GM19099 (cell line): Measurements from ENCODE around the gene TBC1D2.

ENCODE experiments used
- POLR2A ChIP-seq: IDR thresholded peaks from 3 replicates; pipeline ENCODE4 v1.6.1; 2011; ENCODE audit warnings: low read depth; ENCODE audit not compliant: insufficient read length; ENCODE audit errors: extremely low read depth

The TBC1D2 gene

DNA sequence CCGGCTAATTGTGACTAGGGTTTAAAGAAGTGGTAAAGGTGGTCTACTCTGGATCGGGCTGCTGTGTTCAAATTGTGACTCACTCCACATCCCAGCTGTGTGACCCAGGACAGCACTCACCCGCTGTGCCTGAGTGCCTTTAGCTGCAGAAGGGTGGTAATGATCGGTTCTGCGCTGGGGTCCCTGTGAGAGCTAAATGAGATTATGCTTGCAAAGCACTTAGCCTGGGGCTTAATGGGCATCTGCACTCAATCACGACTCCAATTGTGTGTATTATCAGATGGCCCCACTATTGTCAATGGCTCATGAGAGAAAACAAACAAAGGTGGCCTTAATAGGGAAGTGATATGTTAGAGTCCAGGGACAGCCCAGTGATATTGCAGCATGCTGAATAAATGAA lies 25.1 kb upstream of the TBC1D2 start:
- TF ChIP-seq POLR2A: no peak

- TF ChIP-seq POLR2A: no peak
Observed at GRCh38 chr9:98280162-98280561, 24.7 kb upstream of the TBC1D2 start.

DNA sequence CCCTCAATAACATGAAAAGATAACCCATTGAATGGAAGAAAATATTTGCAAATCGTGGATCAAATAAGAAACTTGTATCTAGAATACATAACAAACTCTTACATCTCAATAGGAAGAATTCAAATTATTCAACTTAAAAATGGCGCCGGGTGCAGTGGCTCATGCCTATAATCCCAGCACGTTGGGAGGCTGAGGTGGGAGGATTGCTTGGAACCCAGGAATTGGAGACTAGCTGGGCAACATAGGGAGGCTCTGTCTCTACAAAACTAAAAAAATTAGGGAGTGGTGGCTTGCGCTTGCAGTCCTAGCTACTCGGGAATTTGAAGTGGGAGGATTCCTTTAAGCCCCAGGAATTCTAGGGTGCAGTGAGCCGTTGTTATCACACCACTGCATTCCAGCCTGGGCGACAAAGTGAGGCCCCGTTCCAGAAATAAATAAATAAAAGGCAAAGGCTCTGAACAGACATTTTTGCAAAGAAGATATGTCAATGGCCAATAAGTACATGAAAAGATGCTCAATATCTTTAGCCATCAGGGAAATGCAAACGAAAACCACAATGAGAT lies 21.5 kb upstream of the TBC1D2 start:
- no peak for TF ChIP-seq POLR2A

DNA sequence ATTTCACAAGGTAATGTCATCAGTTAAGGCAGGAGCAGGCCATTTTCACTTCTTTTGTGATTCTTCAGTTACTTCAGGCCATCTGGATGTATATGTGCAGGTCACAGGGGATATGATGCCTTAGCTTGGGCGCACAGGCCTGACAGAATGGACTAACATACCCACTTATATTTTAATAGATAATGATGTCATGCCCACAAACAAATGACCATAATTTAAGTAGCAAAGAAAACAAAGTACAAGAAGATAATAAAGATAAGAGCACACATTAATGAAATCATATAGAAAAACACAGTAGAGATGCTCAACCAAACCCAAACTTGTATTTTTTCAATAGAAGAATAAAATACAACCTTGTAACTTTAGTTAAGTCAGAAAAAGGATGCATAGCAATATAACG lies 19.7 kb upstream of the TBC1D2 start:
- TF ChIP-seq POLR2A: no peak

DNA sequence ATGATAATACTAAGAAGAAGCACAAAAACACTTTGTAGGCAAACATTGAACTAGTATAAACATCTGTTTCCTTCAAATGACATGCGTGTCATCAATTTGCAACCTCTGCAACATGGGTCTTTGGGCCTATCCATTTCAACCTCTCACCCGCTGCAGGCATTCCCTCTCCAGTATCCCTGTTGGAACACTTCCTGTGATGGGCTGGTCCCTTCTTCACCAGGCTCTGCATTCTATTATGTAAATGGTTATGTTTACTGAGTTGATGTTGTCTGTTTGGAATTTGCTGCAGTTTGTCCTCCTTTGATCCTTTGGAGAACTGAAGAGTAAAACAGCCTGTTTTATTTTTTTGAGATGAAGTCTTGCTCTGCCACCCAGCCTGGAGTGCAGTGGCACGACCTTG lies 16.6 kb upstream of the TBC1D2 start:
- TF ChIP-seq POLR2A: no peak

GRCh38 chr9:98271479-98271878 lies 16.0 kb upstream of the TBC1D2 start:
- no peak for TF ChIP-seq POLR2A

DNA sequence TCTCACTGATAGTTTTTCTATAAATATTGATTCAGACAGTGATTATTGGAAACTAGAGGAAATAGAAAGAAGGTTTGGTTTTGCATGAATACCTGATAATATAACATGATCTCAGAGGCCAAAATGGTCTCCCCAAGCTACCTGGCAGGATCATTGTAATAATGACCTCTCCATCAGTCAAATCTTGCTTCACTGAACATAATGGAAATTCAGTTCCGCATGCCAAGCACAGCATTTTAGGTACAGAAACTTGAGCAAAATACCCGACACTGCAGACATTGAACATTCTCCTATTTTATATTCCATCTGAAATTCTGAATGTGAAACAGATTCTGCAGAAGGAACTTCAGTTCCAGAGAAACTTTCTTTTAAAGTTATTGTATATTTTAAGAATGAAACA lies 9.1 kb upstream of the TBC1D2 start:
- no peak for TF ChIP-seq POLR2A

DNA sequence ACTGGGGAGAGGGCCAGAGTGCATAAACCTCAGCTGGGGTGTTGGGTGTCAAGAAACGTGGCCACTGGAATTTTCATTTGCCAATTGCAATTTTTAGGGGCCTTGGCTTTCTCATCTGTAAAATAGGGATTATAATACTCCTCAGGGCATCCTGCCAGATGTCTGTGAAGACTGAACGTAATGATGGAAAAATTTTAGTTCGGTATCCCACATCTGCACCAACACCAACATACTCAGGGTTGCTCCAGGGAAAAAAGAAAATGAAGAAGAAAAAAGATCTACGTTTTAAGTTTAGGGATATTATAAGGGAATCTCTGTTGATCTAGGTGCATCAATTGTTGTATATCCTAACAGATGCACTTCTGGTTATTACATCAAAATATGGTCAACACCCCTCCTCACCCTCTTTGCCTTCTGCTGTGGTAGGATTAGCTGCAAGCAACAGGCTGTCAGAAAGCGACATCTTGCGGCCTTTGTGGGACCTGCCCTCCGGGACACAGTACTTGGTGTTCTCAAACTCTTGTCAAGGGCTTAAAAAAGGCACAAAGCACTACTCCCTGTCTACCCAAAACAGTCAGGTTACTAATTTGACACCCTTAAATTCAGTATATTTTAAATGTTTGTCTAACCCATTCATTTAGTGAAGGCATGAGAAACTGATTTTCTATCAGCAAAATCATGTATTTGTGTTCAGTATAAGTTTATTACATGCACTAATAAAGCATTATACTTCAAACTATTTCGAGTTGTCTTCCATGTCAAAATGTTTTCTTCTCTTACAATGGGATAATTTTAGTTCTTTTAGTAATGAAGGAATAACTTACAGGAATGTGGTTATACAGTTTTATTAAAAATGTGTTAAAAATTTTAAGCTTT lies 8.3 kb upstream of the TBC1D2 start:
- no peak for TF ChIP-seq POLR2A

DNA sequence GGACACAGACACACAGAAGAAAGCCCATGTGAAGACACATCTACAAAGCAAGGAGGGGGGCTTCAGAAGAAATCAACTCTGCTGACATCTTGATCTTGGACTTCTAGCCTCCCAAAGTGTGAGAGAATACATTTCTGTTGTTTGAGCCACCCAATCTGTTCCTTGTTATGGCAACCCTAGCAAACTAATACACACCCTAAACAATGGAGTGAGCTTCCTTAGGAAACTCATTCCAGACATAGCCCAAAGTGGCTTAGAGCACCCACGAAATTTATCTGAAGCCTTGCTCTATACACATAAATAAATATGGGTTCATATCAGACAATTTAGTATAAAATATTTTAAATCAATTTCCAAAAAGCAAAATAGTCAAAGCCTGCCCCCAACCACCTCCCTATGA lies 7.6 kb upstream of the TBC1D2 start:
- TF ChIP-seq POLR2A: no peak

DNA sequence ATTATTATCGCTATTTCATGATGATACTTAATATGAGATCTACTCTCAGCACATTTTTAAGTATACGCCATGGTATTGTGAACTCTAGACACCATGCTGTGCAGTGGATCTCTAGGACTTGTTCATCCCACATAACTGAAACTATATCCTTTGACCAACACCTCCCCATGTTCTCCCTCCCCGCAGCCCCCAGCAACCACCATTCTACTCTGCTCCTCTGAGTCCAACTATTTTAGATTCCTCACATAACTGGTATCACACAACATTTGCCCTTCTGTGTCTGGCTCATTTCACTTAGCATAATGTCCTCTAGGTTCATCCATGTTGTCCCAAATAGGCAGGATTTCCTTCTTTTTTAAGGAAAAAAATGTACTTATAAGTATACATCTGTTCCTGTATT lies 6.6 kb upstream of the TBC1D2 start:
- TF ChIP-seq POLR2A: no peak

DNA sequence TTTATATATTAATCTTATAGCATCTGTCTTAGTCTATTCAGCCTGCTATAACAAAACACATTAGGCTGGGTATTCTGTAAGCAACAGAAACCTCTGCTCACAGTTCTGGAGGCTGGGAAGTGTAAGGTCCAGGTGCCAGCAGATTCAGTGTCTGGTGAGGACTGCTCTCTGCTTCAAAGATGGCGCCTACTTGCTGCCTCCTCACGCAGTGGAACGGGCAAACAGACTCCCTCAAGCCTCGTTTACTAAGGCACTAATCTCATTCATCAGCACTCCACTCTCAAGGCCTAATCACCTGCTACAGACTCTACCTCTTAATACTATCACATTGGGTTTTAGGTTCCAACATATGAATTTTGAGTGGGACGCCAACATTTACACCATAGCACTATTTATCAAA lies 5.2 kb upstream of the TBC1D2 start:
- no peak for TF ChIP-seq POLR2A

DNA sequence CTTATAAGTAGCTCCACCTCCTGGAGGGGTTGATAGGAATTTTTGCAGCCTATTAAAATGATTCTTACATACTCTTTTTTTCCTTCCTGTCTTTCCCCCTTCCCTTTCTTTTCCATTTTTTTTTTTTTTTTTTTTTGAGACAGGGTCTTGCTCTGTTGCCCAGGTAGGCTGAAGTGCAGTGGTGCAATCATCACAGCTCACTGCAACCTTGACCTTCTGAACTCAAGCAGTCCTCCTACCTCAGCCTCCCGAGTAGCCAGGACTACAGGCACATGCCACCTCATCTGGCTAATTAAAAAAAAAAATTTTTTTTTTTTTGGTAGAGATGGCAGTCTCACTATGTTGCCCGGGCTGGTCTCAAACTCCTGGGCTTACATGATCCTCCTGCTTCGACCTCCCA lies 4.3 kb upstream of the TBC1D2 start:
- no peak for TF ChIP-seq POLR2A

DNA sequence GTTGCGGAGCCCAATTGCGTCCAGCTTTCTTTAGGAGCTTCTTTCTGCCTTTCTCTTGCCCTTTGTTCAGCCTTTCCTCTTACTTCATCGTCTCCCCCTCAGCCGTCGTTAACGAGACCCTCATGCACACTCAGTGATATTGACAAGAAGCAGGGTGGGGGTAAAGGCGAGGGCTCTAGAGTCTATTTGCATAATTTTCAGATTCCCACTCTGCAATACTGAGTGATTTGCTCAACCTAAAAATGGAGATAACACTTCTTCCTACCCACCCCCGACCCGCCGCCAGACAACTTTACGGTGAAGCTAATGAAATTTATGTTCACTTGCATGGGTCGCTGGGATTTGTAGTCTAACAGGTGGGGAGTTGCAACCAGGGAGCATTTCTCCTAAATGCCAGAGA lies 1.3 kb upstream of the TBC1D2 start:
- TF ChIP-seq POLR2A: no peak

- TF ChIP-seq POLR2A: no peak
Observed at GRCh38 chr9:98255061-98255577, 330 bp downstream of the TBC1D2 start.

DNA sequence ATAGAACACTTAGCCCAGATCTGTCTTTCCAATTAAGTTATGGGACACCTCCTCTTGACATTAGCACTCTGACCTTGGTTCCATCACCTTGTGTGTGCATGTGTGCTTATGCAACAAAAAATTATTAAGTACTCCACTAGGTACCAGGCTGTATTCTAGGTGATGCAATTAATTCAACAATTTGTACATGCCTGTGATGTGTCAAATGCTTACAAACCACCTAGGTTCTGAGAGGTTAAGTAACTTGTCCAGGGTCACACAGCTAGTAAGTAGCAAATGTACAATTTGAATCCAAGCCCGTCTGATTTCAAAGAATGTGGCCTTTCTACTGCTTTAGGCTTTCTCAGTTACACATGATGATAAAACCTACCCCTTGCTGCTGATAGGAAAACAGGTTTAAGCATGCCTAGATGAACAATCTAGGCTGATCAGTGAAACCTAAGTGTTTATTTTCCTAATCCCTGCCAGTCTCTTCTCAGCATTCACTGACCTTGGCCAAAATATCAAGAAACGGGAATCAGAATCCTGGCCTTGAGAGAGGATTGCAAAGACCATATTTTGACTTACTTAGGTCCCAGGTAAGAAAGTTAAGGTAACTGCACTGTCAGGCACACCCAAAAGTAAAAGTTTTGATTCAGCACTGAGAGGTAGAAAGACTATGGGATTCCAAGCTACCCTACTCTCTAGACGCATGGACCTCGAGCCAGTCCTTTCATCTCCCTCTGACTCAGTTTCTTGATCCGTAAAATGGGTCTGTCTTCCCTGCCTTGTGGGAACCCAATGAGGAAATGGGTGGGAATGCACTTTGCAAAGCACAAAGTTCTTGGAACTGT lies 1.0 kb downstream of the TBC1D2 start:
- TF ChIP-seq POLR2A: no peak
